HEK293T (cell line): ENCODE data around the gene ITGAV.

Experiments used
- NFRKB ChIP-seq: fragments of 450-650 bp; IDR thresholded peaks from 2 replicates; pipeline ENCODE4 v1.6.1; 2016; ENCODE audit warnings: mild to moderate bottlenecking, moderate library complexity
- SUZ12 ChIP-seq: fragments of 450-650 bp; IDR thresholded peaks from 2 replicates; pipeline ENCODE4 v1.6.1; 2016; ENCODE audit warnings: mild to moderate bottlenecking

- TF ChIP-seq NFRKB (no peak), SUZ12 (no peak)
These were observed 19.3 kb upstream of the ITGAV start for GRCh38 chr2:186570604-186571003.
